NOMO-1 treated with DMSO at 0.1 percent for 48 hours (cell line): ENCODE data around the gene KDM3B.
A peak's percentile ranks its signal among the peaks of the same experiment; 100 is the strongest.
"Not testable (repeated sequence)": the region's sequence is repeated elsewhere in the genome, so short reads cannot be mapped to it uniquely, and the experiment has no call there.

Experiments used
- DNase-seq: peaks from one replicate; lab custom pipeline; 2025; ENCODE audit not compliant: unreplicated experiment; lab: John Stamatoyannopoulos, UW

Gene KDM3B

GRCh38 chr5:138465261-138466124, 113.0 kb downstream of the KDM3B start, which contains the start of gene EGR1:
TSS of gene EGR1 (plus strand) at chr5:138465479. CDS start at chr5:138465762, 283 bp downstream.
- peak; percentile 90 for DNase-seq

GRCh38 chr5:138466125-138466899, 113.8 kb downstream of the KDM3B start:
- DNase-seq: no peak

- no peak for DNase-seq
Measured at GRCh38 chr5:138466900-138467710, 114.6 kb downstream of the KDM3B start.

GRCh38 chr5:138467711-138468132, 115.2 kb downstream of the KDM3B start:
- DNase-seq: no peak

- DNase-seq: peak; percentile 25
Measured at GRCh38 chr5:138468133-138468965, 115.9 kb downstream of the KDM3B start.

GRCh38 chr5:138468966-138469539, 116.6 kb downstream of the KDM3B start:
- no peak for DNase-seq

GRCh38 chr5:138469540-138470321, 117.2 kb downstream of the KDM3B start:
- DNase-seq: no peak

GRCh38 chr5:138470322-138471051, 118.0 kb downstream of the KDM3B start:
- DNase-seq: no peak

GRCh38 chr5:138471052-138471361, 118.5 kb downstream of the KDM3B start:
- no peak for DNase-seq

- DNase-seq: no peak
Measured at GRCh38 chr5:138472353-138472752, 119.9 kb downstream of the KDM3B start.

- not testable (repeated sequence) for DNase-seq
Measured at GRCh38 chr5:138473151-138473550, 120.7 kb downstream of the KDM3B start.

GRCh38 chr5:138476918-138477317, 124.4 kb downstream of the KDM3B start:
- DNase-seq: no peak

- no peak for DNase-seq
Measured at GRCh38 chr5:138482638-138483037, 130.2 kb downstream of the KDM3B start.
